ENCODE data around the gene CCDC117.
"Not testable (repeated sequence)": the region's sequence is repeated elsewhere in the genome, so short reads cannot be mapped to it uniquely, and the experiment has no call there.

The CCDC117 gene

DNA sequence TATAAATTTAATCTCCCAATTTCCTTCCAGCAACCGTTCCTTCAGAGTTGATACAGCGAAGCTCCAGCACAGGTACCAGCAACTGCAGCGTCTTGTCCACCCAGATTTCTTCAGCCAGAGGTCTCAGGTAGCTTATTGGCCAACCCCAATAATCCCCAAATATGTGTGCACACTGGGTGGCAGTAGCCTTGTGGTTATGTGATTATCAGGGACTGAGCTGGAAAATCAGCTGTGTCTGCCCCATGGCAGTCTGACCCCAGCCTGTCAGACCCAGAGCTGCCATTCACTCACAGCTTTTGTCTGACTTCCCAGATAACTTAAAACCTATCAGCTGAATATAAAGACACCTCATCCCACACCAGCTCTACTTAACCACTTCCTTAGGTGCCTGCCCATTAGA, 28.6 kb upstream of the CCDC117 start:
- Histone ChIP-seq H3K9me3 (ENCODE audit: low read length) (no peaks in the 10 kb centered on the region), H3K4me3 (ENCODE audit: low read length) (no peak overlapping the region), H3K4me1 (ENCODE audit: insufficient read depth, low read length) (peaks cover 12% of the 10 kb centered on the region), H2AFZ (ENCODE audit: low read depth, low read length) (no peak overlapping the region), H3K36me3 (ENCODE audit: insufficient read depth, low read length) (peaks cover 39% of the 10 kb centered on the region), H3K27me3 (ENCODE audit: insufficient read depth, low read length) (no peaks in the 10 kb centered on the region)

DNA sequence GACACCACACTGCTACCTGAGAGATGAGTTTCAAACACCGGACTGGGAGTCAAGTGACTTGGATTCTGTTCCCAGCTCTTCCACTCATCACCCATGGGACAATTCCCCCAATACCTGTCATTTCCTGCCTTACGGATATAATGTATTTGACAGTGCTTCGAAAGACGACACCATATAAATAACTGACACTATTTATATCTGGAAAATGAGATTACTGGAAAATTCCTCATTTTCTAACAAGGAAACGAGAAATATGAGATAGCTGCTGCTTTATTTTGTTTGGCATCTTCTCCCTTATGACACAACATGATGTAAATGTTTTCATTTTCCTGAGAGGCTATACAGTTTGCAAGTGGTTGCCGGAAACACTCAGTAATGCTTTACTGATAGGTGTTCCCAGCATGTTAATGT, 22.0 kb upstream of the CCDC117 start:
- Histone ChIP-seq H3K4me1 (ENCODE audit: insufficient read depth, low read length) (no peaks in the 10 kb centered on the region), H3K4me3 (ENCODE audit: low read length) (no peak overlapping the region), H3K9me3 (ENCODE audit: low read length) (no peaks in the 10 kb centered on the region), H3K36me3 (ENCODE audit: insufficient read depth, low read length) (peaks cover 49% of the 10 kb centered on the region), H2AFZ (ENCODE audit: low read depth, low read length) (no peak overlapping the region), H3K27me3 (ENCODE audit: insufficient read depth, low read length) (no peaks in the 10 kb centered on the region)

DNA sequence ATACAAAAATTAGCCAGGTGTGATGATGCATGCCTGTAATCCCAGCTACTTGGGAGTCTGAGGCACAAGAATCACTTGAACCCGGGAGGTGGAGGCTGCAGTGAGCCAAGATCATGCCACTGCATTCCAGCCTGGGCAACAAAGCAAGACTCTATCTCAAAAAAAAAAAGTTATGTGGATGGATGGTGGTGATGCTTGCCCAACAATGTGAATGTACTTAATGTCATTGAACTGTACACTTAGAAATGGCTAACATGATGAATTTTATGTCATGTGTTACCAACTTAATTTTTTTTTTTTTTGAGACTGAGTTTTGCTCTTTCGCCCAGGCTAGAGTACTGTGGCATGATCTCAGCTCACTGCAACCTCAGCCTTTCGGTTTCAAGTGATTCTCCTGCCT, 18.0 kb upstream of the CCDC117 start:
- not testable (repeated sequence) for H3K9me3 ChIP-seq (ENCODE audit: low read length); H3K4me3 ChIP-seq (ENCODE audit: low read length); H3K4me1 ChIP-seq (ENCODE audit: insufficient read depth, low read length); H3K27me3 ChIP-seq (ENCODE audit: insufficient read depth, low read length); H2AFZ ChIP-seq (ENCODE audit: low read depth, low read length)
- H3K36me3 ChIP-seq (ENCODE audit: insufficient read depth, low read length) = peaks cover 19% of the 10 kb centered on the region

DNA sequence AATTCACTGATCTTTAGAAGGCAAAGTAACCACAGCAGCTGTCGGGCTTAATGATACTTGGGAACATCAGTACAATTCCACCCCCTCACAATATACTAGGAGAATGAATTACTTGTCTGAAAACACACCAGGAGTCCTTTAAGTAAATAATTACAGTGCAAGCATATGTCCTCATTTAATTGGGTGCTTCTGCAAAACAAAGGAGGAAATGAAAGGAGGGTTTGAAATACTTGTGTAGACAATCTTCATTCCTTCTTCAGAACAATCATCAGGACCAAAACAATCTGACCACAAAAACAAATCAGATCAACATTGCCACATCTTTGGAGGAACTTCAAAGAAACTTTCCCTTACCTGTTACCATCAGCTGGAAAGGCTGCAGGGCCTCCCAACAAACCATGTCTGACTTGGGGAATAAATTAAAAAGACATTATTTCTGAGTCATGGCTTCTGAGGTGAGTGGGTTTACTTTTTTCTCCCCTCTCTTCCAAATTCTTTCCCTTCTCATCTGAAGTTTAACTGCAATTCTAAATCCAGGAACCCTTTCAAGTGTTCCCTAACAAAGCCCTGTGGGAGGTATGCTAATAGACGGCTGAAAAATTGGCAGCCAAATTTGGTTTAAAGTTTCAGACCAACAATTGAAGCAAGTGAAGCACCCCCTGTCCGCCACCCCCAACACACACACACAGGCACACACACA, 12.5 kb upstream of the CCDC117 start:
- Histone ChIP-seq H2AFZ (ENCODE audit: low read depth, low read length) (no peak overlapping the region), H3K27me3 (ENCODE audit: insufficient read depth, low read length) (no peaks in the 10 kb centered on the region), H3K4me3 (ENCODE audit: low read length) (no peak overlapping the region)

DNA sequence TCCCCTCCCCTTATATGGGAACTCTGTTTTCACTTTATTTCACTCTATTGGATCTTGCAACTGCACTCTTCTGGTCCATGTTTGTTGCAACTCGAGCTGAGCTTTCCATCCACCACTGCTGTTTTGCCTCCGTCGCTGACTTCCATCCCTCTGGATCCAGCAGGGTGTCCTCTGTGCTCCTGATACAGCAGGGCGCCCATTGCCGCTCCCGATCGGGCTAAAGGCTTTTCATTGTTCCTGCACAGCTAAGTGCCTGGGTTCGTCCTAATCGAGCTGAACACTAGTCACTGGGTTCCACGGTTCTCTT, 11.1 kb upstream of the CCDC117 start:
- Histone ChIP-seq H3K9me3 (ENCODE audit: low read length) (peaks cover 4% of the 10 kb centered on the region), H3K4me1 (ENCODE audit: insufficient read depth, low read length) (no peaks in the 10 kb centered on the region), H2AFZ (ENCODE audit: low read depth, low read length) (no peak overlapping the region), H3K36me3 (ENCODE audit: insufficient read depth, low read length) (no peaks in the 10 kb centered on the region), H3K4me3 (ENCODE audit: low read length) (no peak overlapping the region), H3K27me3 (ENCODE audit: insufficient read depth, low read length) (no peaks in the 10 kb centered on the region)

More for the DNA sequence above, 12.5 kb upstream of the CCDC117 start:
- Histone ChIP-seq H3K9me3 (ENCODE audit: low read length) (peaks cover 4% of the 10 kb centered on the region), H3K36me3 (ENCODE audit: insufficient read depth, low read length) (no peaks in the 10 kb centered on the region), H3K4me1 (ENCODE audit: insufficient read depth, low read length) (no peaks in the 10 kb centered on the region)

DNA sequence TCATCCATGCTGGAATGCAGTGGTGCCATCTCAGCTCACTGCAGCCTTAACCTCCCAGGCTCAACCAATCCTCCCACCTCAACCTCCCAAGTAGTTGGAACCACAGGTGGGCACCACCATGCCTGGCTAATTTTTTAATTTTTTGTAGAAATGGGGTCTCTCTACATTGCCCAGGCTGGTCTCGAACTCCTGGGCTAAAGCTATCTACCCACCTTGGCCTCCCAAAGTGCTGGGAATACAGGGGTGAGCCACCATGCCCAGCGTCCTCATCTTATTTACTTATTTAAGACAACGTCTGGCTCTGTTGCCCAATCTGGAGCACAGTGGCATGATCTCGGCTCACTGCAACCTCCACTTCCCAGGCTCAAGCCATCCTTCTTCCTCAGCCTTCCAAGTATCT, 10.5 kb upstream of the CCDC117 start:
- H3K4me1 ChIP-seq (ENCODE audit: insufficient read depth, low read length); H3K9me3 ChIP-seq (ENCODE audit: low read length); H2AFZ ChIP-seq (ENCODE audit: low read depth, low read length); H3K36me3 ChIP-seq (ENCODE audit: insufficient read depth, low read length); H3K4me3 ChIP-seq (ENCODE audit: low read length); H3K27me3 ChIP-seq (ENCODE audit: insufficient read depth, low read length): not testable (repeated sequence)

DNA sequence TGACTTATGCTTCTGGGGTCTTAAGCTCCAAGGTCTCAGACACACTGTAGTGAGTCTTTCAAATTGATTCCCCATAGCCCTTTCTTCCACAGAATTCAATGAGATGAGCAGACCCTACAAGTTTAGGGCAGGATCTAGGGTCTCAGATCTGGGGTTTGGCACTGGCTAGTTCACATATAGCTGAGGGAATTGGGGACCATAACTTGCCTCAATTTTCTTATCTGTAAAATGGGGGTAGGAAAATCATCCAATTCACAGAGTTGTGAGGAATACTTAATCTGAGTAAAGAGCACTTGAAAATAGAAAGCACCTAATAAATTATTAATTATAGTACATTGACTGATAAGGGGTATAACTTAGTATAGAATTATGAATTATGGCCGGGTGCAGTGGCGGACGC, 5.9 kb upstream of the CCDC117 start:
- no peaks in the 10 kb centered on the region for H3K9me3 ChIP-seq (ENCODE audit: low read length)
- H2AFZ ChIP-seq (ENCODE audit: low read depth, low read length) = no peak overlapping the region
- no peak overlapping the region for H3K4me3 ChIP-seq (ENCODE audit: low read length)
- no peaks in the 10 kb centered on the region for H3K27me3 ChIP-seq (ENCODE audit: insufficient read depth, low read length)
- H3K36me3 ChIP-seq (ENCODE audit: insufficient read depth, low read length) = no peaks in the 10 kb centered on the region
- no peaks in the 10 kb centered on the region for H3K4me1 ChIP-seq (ENCODE audit: insufficient read depth, low read length)

DNA sequence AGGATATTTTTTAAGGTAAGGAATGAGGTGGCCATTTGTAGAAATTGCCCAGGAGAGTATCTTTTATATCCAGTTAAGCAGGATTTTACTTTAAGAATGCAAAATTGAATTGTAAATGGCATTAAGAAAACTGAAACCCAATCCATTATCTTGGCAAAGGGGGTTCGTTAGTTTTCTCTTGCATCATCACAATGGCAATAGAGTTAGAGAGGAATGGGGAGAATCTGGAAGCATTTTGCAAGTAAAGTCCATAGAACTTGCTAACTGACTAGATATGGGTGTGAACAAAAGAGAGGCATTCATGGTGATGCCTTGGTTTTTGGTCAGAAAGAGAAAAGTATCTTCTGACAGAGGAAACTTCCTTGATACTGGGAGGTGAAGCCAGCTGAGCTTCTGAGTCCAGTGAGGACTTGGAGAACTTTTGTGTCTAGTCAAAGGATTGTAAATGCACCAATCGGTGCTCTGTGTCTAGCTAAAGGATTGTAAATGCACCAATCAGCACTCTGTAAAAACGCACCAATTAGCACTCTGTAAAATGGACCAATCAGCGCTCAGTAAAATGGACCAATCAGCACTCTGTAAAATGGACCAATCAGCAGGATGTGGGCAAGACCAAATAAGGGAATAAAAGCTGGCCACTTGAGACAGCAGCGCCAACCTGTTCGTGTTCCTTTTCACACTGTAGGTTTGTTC, 3.6 kb upstream of the CCDC117 start:
- H3K27me3 ChIP-seq (ENCODE audit: insufficient read depth, low read length) = no peaks in the 10 kb centered on the region
- H3K4me1 ChIP-seq (ENCODE audit: insufficient read depth, low read length) = peaks cover 5% of the 10 kb centered on the region
- no peak overlapping the region for H3K4me3 ChIP-seq (ENCODE audit: low read length)
- H3K36me3 ChIP-seq (ENCODE audit: insufficient read depth, low read length) = no peaks in the 10 kb centered on the region
- H2AFZ ChIP-seq (ENCODE audit: low read depth, low read length) = no peak overlapping the region
- no peaks in the 10 kb centered on the region for H3K9me3 ChIP-seq (ENCODE audit: low read length)

DNA sequence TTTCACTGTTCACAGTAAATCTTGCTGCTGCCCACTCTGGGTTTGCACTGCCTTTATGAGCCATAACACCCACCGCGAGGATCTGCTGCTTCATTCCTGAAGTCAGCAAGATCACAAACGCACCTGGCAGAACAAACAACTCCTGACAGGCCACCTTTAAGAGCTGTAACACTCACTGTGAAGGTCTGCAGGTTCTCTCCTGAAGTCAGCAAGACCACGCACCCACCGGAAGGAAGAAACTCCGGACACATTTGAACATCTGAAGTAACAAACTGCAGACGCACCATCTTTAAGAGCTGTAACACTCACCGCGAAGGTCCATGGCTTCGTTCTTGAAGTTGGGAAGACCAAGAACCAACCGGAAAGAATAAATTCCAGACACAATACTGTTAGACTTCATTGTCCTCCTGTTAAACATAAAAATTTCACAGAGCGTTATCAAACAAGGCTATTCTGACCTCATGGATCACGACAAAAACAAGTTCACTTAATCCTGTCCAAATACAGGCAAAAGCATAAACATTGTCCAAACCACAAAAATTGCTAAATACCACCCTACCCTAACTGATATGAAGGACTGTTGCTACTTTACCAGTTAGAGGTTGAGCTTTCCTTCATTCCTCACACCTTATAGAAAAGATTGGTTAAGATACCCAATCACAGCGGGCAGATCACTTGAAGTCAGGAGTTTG, 3.0 kb upstream of the CCDC117 start:
- Histone ChIP-seq H3K4me1 (ENCODE audit: insufficient read depth, low read length) (peaks cover 5% of the 10 kb centered on the region), H3K27me3 (ENCODE audit: insufficient read depth, low read length) (no peaks in the 10 kb centered on the region), H3K4me3 (ENCODE audit: low read length) (no peak overlapping the region), H3K9me3 (ENCODE audit: low read length) (no peaks in the 10 kb centered on the region), H2AFZ (ENCODE audit: low read depth, low read length) (no peak overlapping the region), H3K36me3 (ENCODE audit: insufficient read depth, low read length) (peaks cover 4% of the 10 kb centered on the region)

DNA sequence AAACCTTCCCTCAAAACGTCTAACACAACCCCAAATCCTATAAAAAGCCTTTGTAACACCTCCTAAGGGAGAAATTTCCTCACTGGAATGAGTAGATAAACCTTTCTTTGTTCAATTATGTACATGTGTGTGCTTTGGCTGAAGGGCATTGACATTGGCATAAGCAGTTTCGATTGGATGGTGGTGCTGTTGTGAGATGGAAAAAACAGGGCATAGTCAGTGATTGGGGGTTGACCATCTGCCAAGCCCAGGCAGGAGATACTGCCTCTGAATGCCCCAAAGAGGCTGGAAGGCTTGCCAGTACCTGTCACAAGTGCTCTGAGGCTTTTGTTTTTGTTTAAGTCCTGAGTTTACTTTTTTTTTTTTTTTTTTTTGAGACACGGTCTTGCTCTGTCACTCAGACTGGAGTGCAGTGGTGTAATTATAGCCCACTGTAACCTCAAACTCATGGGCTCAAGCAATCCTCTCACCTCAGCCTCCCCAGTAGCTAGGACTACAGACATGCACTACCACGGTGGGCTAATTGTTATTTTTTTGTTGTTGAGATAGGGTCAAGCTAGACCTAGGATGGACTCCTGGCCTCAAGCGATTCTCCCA, 1.2 kb upstream of the CCDC117 start:
- Histone ChIP-seq H3K9me3 (ENCODE audit: low read length) (no peaks in the 10 kb centered on the region), H3K36me3 (ENCODE audit: insufficient read depth, low read length) (peaks cover 13% of the 10 kb centered on the region), H3K27me3 (ENCODE audit: insufficient read depth, low read length) (no peaks in the 10 kb centered on the region)

DNA sequence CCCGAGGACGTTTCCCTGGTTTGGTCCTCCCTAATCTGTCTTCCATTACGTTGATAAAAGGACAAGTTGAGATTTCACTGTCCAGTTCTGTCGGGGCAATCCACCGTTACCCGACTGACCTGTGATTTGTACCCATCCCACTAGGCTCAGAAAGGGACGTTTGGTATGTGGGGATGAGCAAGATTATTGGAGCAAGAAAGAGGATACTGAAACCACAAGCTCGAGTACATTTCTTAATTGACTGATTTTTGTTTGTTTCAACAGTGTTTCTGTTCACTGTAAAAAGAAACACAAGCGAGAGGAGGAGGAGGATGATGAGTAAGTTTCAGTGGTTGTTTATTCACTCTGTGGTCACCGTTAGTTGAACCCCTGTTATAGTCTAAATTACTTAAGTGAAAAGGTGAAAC, 969 bp downstream of the CCDC117 start:
- no peak overlapping the region for H2AFZ ChIP-seq (ENCODE audit: low read depth, low read length)
- H3K9me3 ChIP-seq (ENCODE audit: low read length) = peaks cover 2% of the 10 kb centered on the region
- H3K4me3 ChIP-seq (ENCODE audit: low read length) = peak overlapping the region; percentile 85
- peaks cover 5% of the 10 kb centered on the region for H3K4me1 ChIP-seq (ENCODE audit: insufficient read depth, low read length)
- peaks cover 23% of the 10 kb centered on the region for H3K36me3 ChIP-seq (ENCODE audit: insufficient read depth, low read length)
- H3K27me3 ChIP-seq (ENCODE audit: insufficient read depth, low read length) = no peaks in the 10 kb centered on the region

More for the DNA sequence above, 1.2 kb upstream of the CCDC117 start:
- Histone ChIP-seq H3K4me3 (ENCODE audit: low read length) (no peak overlapping the region), H3K4me1 (ENCODE audit: insufficient read depth, low read length) (peaks cover 5% of the 10 kb centered on the region), H2AFZ (ENCODE audit: low read depth, low read length) (no peak overlapping the region)

DNA sequence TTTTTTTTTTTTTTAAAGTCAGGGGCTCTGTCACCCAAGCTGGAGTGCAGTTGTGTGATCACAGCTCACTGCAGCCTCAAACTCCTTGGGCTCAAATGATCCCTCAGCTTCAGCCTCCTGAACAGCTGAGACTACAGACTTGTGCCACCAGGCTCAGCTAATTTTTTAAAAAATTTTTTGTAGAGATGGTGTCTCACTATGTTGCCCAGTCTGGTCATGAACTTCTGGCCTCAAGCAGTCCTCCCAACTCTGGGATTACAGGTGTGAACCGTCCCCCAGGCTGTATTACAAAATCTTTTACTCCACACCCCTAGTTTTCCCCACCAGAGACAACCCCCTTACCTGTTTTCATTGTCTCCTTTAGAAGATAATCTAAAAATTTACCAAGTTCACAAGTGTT, 1.9 kb downstream of the CCDC117 start:
- peaks cover 5% of the 10 kb centered on the region for H3K4me1 ChIP-seq (ENCODE audit: insufficient read depth, low read length)
- H3K27me3 ChIP-seq (ENCODE audit: insufficient read depth, low read length) = no peaks in the 10 kb centered on the region
- H3K36me3 ChIP-seq (ENCODE audit: insufficient read depth, low read length) = peaks cover 28% of the 10 kb centered on the region
- peaks cover 2% of the 10 kb centered on the region for H3K9me3 ChIP-seq (ENCODE audit: low read length)
- no peak overlapping the region for H2AFZ ChIP-seq (ENCODE audit: low read depth, low read length)
- H3K4me3 ChIP-seq (ENCODE audit: low read length) = peak overlapping the region; percentile 85

DNA sequence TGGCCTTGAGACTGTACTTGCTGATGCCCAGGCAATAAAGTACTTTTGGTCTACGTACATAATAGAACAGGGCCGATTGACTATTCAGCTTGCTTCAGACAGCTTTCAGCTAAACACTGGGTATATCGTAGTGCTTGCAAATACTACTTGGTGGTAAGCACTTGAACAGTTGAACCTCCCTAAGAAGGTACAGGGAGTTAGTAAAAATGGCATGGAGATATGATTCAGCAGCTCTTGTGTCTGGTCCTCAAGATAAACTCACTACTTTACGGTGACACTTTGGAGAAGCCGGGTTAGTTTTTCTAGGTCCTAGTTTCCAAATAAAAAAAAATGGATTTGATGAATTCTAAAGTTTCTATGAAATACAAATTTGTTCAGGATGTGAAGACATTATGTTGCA, 7.3 kb downstream of the CCDC117 start:
- Histone ChIP-seq H2AFZ (ENCODE audit: low read depth, low read length) (no peak overlapping the region), H3K4me3 (ENCODE audit: low read length) (no peak overlapping the region), H3K36me3 (ENCODE audit: insufficient read depth, low read length) (peaks cover 61% of the 10 kb centered on the region), H3K9me3 (ENCODE audit: low read length) (peaks cover 2% of the 10 kb centered on the region), H3K27me3 (ENCODE audit: insufficient read depth, low read length) (no peaks in the 10 kb centered on the region), H3K4me1 (ENCODE audit: insufficient read depth, low read length) (no peaks in the 10 kb centered on the region)

All from neuron (in vitro differentiated cells).